ENCODE data around the gene LAMB1. TPM values are rescaled to one million over a fixed set of nuclear protein-coding genes. Genes with fewer than 3 reads are reported as not detected.

Gene LAMB1
- total RNA-seq (ENCODE audit: low replicate concordance), result 332 and 467 TPM in 2 replicates

- no peak for TF ChIP-seq CTCF (IDR thresholded peaks at IDR 0.05; ENCODE audit: insufficient read depth, low read length)
- DNase-seq (ENCODE audit: low read depth), result peak; percentile 75
- peak within 1 kb of the TSS; percentile 82 for H3K4me3 ChIP-seq (ENCODE audit: low read depth, low read length)
Observed at GRCh38 chr7:108002726-108003598, at the start of gene LAMB1. Gene LAMB1, minus strand, starts transcription at chr7:108003161. Its CDS starts 276 bp downstream, at chr7:108002885.

GRCh38 chr7:108051454-108051853 is 48.5 kb upstream of the LAMB1 start:
- no peak for TF ChIP-seq CTCF (IDR thresholded peaks at IDR 0.05; ENCODE audit: insufficient read depth, low read length)
- H3K4me3 ChIP-seq (ENCODE audit: low read depth, low read length), result no peak overlapping the region
- DNase-seq (ENCODE audit: low read depth), result peak; percentile 46

DNA sequence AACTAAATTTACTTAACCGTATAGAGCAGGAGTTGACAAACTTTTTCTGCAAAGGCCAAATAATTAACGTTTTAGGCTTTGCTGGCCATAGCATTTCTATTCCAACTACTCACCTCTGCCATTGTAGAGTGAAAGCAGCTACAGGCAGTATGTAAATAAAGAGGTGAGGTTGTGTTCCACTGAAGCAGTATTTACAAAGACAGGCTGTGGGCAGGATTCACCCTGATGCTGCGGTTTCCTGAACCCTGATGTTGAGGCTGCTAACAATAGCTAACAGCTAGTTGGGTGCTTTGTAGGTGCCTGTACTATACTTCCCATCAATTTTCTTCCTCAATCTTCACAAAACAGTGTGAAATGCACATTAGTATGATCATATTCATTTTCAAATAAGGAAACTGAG is 47.0 kb upstream of the LAMB1 start:
- no peak for TF ChIP-seq CTCF (IDR thresholded peaks at IDR 0.05; ENCODE audit: insufficient read depth, low read length)
- DNase-seq (ENCODE audit: low read depth), result no peak
- no peak overlapping the region for H3K4me3 ChIP-seq (ENCODE audit: low read depth, low read length)

DNA sequence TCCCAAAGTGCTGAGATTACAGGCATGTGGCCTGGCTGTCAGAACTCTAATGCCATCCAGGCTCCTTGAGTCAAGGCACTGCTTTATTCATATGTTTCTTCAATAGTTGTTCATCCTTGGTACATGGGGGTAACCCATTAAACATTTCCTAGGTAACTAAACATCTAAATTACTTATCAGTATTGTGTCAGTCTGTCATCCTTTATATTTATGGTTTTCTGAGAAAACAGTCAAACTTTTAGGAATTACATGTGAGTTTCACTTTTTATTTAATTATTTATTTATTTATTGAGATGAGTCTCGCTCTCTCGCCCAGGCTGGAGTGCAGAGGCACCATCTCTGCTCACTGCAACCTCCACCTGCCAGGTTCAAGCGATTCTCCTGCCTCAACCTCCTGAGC is 45.5 kb upstream of the LAMB1 start:
- no peak for DNase-seq (ENCODE audit: low read depth)
- TF ChIP-seq CTCF (IDR thresholded peaks at IDR 0.05; ENCODE audit: insufficient read depth, low read length), result no peak
- H3K4me3 ChIP-seq (ENCODE audit: low read depth, low read length), result no peak overlapping the region

GRCh38 chr7:108046952-108047506 is 44.1 kb upstream of the LAMB1 start:
- TF ChIP-seq CTCF (IDR thresholded peaks at IDR 0.05; ENCODE audit: insufficient read depth, low read length), result no peak
- DNase-seq (ENCODE audit: low read depth), result no peak
- no peak overlapping the region for H3K4me3 ChIP-seq (ENCODE audit: low read depth, low read length)

- peak; percentile 91 for DNase-seq (ENCODE audit: low read depth)
- H3K4me3 ChIP-seq (ENCODE audit: low read depth, low read length), result no peak overlapping the region
- TF ChIP-seq CTCF (IDR thresholded peaks at IDR 0.05; ENCODE audit: insufficient read depth, low read length), result no peak
Observed at GRCh38 chr7:108045669-108046068, 42.7 kb upstream of the LAMB1 start.

All from fibroblast of the aortic adventitia (primary cell).